IMR-90 (cell line): Measurements from ENCODE around the gene CXCL13. TPM values are rescaled to one million over a fixed set of nuclear protein-coding genes. Genes with fewer than 3 reads are reported as not detected.
"Not testable (repeated sequence)": the region's sequence is repeated elsewhere in the genome, so short reads cannot be mapped to it uniquely, and the experiment has no call there.

Source experiments
- ATAC-seq: fragments of 200-7000 bp; cut with Tn5 transposase; 2 replicates; pipeline ENCODE4 v1.9.1; 2020; ENCODE audit warnings: low read depth, mild to moderate bottlenecking, moderate library complexity
- BruUV-seq: library from RNA; stranded (reverse); fragments of 400-500 nt; replicated peaks from 2 replicates; lab custom pipeline; 2021; lab: Mats Ljungman, UMichigan
- CTCF ChIA-PET: fragments of 300-600 bp; formaldehyde crosslinking; extraction: SDS; loops from one replicate; lab custom pipeline; 2021; ENCODE audit warnings: antibody characterized with exemption; lab: Yijun Ruan, JAX
- POLR2A ChIA-PET: fragments of 300-600 bp; sonication (Branson Sonifier 250); formaldehyde crosslinking; loops from one replicate; lab custom pipeline; 2022; ENCODE audit warnings: antibody characterized with exemption; ENCODE audit not compliant: unreplicated experiment; lab: Charles Lee
- DNase-seq: peaks from one replicate; pipeline ENCODE4 v3.0.0; 2013
- H2AFZ ChIP-seq: replicated peaks from 2 replicates; pipeline ENCODE3; 2013; ENCODE audit warnings: low read length, mild to moderate bottlenecking; ENCODE audit not compliant: poor library complexity
- H2AK5ac ChIP-seq: 2 replicates; pipeline ENCODE4 v1.6.1; 2013; ENCODE audit warnings: low read depth, low read length, inconsistent platforms
- H2AK9ac ChIP-seq: replicated peaks from 2 replicates; pipeline ENCODE3; 2013; ENCODE audit warnings: mild to moderate bottlenecking, low read depth, low read length, moderate library complexity; ENCODE audit not compliant: poor library complexity
- H2BK120ac ChIP-seq: 2 replicates; pipeline ENCODE4 v1.6.1; 2013; ENCODE audit warnings: low read depth, low read length, inconsistent platforms
- H2BK15ac ChIP-seq: 3 replicates; pipeline ENCODE4 v1.6.1; 2013; ENCODE audit warnings: low read depth, low read length, inconsistent platforms
- H2BK20ac ChIP-seq: 2 replicates; pipeline ENCODE4 v1.6.1; 2013; ENCODE audit warnings: low read depth, mild to moderate bottlenecking, inconsistent platforms, low read length, moderate library complexity
- H2BK5ac ChIP-seq: 2 replicates; pipeline ENCODE4 v1.6.1; 2013; ENCODE audit warnings: mild to moderate bottlenecking, low read depth, low read length, inconsistent platforms; ENCODE audit not compliant: poor library complexity, severe bottlenecking
- H3K14ac ChIP-seq: replicated peaks from 2 replicates; pipeline ENCODE4 v1.6.1; 2013; ENCODE audit warnings: low read depth, low read length, inconsistent platforms
- H3K18ac ChIP-seq: 2 replicates; pipeline ENCODE4 v1.6.1; 2013; ENCODE audit warnings: low read depth, low read length, control low read depth
- H3K23ac ChIP-seq: 2 replicates; pipeline ENCODE4 v1.6.1; 2013; ENCODE audit warnings: low read depth, low read length, inconsistent platforms
- H3K27ac ChIP-seq: 2 replicates; pipeline ENCODE4 v1.5.1; 2013; ENCODE audit warnings: mild to moderate bottlenecking, control low read depth, low read length; ENCODE audit not compliant: insufficient read depth
- H3K27me3 ChIP-seq: 2 replicates; pipeline ENCODE4 v1.6.1; 2013; ENCODE audit warnings: low read length; ENCODE audit not compliant: control insufficient read depth, insufficient read depth
- H3K36me3 ChIP-seq: 2 replicates; pipeline ENCODE4 v1.6.1; 2013; ENCODE audit warnings: low read length, mixed read lengths; ENCODE audit not compliant: control insufficient read depth, insufficient read depth
- H3K4ac ChIP-seq: 2 replicates; pipeline ENCODE4 v1.6.1; 2013; ENCODE audit warnings: low read depth, low read length, inconsistent platforms
- H3K4me1 ChIP-seq: 2 replicates; pipeline ENCODE4 v1.6.1; 2013; ENCODE audit warnings: low read length, mixed read lengths; ENCODE audit not compliant: control insufficient read depth, insufficient read depth
- H3K4me2 ChIP-seq: 2 replicates; pipeline ENCODE4 v1.6.1; 2013; ENCODE audit warnings: low read depth, mild to moderate bottlenecking, control low read depth, low read length, moderate library complexity
- H3K4me3 ChIP-seq: 2 replicates; pipeline ENCODE4 v1.5.1; 2013; ENCODE audit warnings: low read depth, mild to moderate bottlenecking, control low read depth, low read length, moderate library complexity; ENCODE audit not compliant: insufficient read depth
- H3K56ac ChIP-seq: 2 replicates; pipeline ENCODE4 v1.6.1; 2013; ENCODE audit warnings: low read length, inconsistent platforms; ENCODE audit not compliant: insufficient read depth; ENCODE audit errors: extremely low read depth
- H3K79me1 ChIP-seq, 2 experiments: 2 replicates each; pipeline ENCODE4 v1.6.1; 2013; ENCODE audit warnings: low read length in 2 of 2, inconsistent platforms in 1 of 2, low read depth in 1 of 2
- H3K9ac ChIP-seq: 2 replicates; pipeline ENCODE4 v1.6.1; 2013; ENCODE audit warnings: low read depth, low read length, control low read depth
- H3K9me1 ChIP-seq: 2 replicates; pipeline ENCODE4 v1.6.1; 2013; ENCODE audit warnings: low read length, inconsistent platforms; ENCODE audit not compliant: insufficient read depth
- H3K9me3 ChIP-seq: 2 replicates; pipeline ENCODE4 v1.6.1; 2013; ENCODE audit warnings: low read length; ENCODE audit not compliant: control insufficient read depth, insufficient read depth
- H4K20me1 ChIP-seq: 2 replicates; pipeline ENCODE4 v1.6.1; 2013; ENCODE audit warnings: low read length, inconsistent platforms; ENCODE audit not compliant: insufficient read depth
- H4K5ac ChIP-seq: 2 replicates; pipeline ENCODE4 v1.6.1; 2013; ENCODE audit warnings: mild to moderate bottlenecking, low read depth, low read length, control low read depth
- H4K8ac ChIP-seq, 2 experiments: 2 replicates each; pipeline ENCODE4 v1.6.1; 2013; ENCODE audit warnings: low read depth in 2 of 2, low read length in 2 of 2, control low read depth in 1 of 2, inconsistent platforms in 1 of 2
- H4K91ac ChIP-seq: 2 replicates; pipeline ENCODE4 v1.6.1; 2013; ENCODE audit warnings: low read depth, low read length, inconsistent platforms; ENCODE audit not compliant: insufficient read depth
- FOS ChIP-seq: fragments of 150-350 bp; IDR thresholded peaks from 2 replicates; pipeline ENCODE4 v1.6.1; 2016; ENCODE audit warnings: low read depth, low read length
- MAFK ChIP-seq: IDR thresholded peaks from 2 replicates; pipeline ENCODE4 v1.6.1; 2012; ENCODE audit warnings: low read depth, low read length, improper control_type of control experiment
- NFE2L2 ChIP-seq: fragments of 150-350 bp; IDR thresholded peaks from 2 replicates; pipeline ENCODE4 v1.6.1; 2016; ENCODE audit warnings: low read depth, mild to moderate bottlenecking, low read length
- RCOR1 ChIP-seq: IDR thresholded peaks from 2 replicates; pipeline ENCODE4 v1.6.1; 2012; ENCODE audit warnings: mild to moderate bottlenecking, low read length, improper control_type of control experiment; ENCODE audit not compliant: insufficient replicate concordance
- RFX5 ChIP-seq: IDR thresholded peaks from 2 replicates; pipeline ENCODE4 v1.8.0; 2012; ENCODE audit warnings: low read depth, mild to moderate bottlenecking, low read length, moderate library complexity
- WGBS, 2 experiments: methylation state at CpG; one replicate each; pipeline versions ENCODE4 v1.1.5 to v1.1.7; 2013; ENCODE audit warnings: missing lambda C conversion rate in 2 of 2; ENCODE audit not compliant: insufficient read length in 1 of 2; ENCODE audit errors: extremely low coverage in 2 of 2; 5-methylcytosine and 5-hydroxymethylcytosine counted together
- dilution Hi-C: fragments of 300-500 bp; cut with HindIII; formaldehyde crosslinking; loops from one replicate; pipeline ENCODE4 v1.14.3; 2018; ENCODE audit warnings: low sequenced_read_pairs; ENCODE audit not compliant: unreplicated experiment
- in situ Hi-C: fragments of 300-500 bp; cut with MboI; formaldehyde crosslinking; loops from 3 replicates; pipeline ENCODE4 v1.14.3; 2019; ENCODE audit warnings: low sequenced_read_pairs, inconsistent platforms, mixed read lengths
- intact Hi-C: fragments of 100-400 bp; cut with micrococcal nuclease; formaldehyde crosslinking; loops from 2 replicates; pipeline ENCODE4 v1.10.0; 2022
- polyA plus RNA-seq, 3 experiments: library from polyadenylated mRNA; depleted of rRNA; stranded (reverse); fragments of >200 nt; gene quantifications; 2 replicates each; pipeline ENCODE4 v1.2.3, GENCODE V29; 2012; ENCODE audit warnings: low replicate concordance in 1 of 3
- total RNA-seq: library from RNA; depleted of rRNA; stranded (reverse); fragments of >200 nt; gene quantifications from 2 replicates; pipeline ENCODE4 v1.2.3, GENCODE V29; 2012

CXCL13 gene
- total and polyA plus RNA-seq, 2 of the 4 experiments (the other 2 are of a cell fraction), result not detected

DNA sequence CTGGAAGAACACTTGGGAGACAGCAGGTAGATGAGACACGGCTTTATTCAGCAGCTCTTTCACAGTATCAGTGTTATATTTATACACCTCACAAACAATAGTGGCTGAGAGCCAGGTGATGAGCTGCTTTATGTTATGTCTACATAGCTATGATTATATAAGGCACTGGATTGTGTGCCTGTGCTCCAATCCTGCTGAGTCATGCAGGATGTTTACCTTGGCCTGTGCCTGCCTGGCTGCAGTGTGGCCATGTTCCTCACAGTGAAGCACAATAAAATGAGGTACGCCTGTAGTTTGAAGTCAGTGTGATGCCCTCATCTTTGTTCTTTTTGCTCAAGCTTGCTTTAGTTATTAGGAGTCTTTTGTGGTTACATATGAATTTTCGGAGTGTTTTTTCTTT is 31.3 kb downstream of the CXCL13 start:
- no peaks in the 10 kb centered on the region for H3K36me3 ChIP-seq
- ChIA-PET CTCF (interaction anchor here (0.5 to 1.2 kb wide), 2 partner anchors 22 to 251 kb away, joined by 3 to 4 read pairs; no protein-coding TSS in a partner anchor), POLR2A (no interaction called here)
- H3K56ac ChIP-seq, result no peak overlapping the region
- H2BK5ac ChIP-seq, result no peak overlapping the region
- H2AK9ac ChIP-seq, result peak overlapping the region; percentile 78
- H3K4me3 ChIP-seq, result no peak overlapping the region
- H3K27me3 ChIP-seq, result peaks cover 2% of the 10 kb centered on the region; the same call in 1 of the 2 replicates
- no peaks in the 10 kb centered on the region for H4K20me1 ChIP-seq
- no peak overlapping the region for H3K9ac ChIP-seq
- no peak overlapping the region for H4K8ac ChIP-seq
- H3K18ac ChIP-seq, result no peak overlapping the region
- no peaks in the 10 kb centered on the region for H3K9me3 ChIP-seq
- TF ChIP-seq RFX5 (no peak), NFE2L2 (peak; percentile 97), FOS (peak; percentile 41; the same call in 1 of the 2 replicates), RCOR1 (no peak), MAFK (peak; percentile 69)
- H3K23ac ChIP-seq, result no peak overlapping the region; the same call in 1 of the 2 replicates
- 0 out of 2 replicates have a peak, but pooled peaks cover 2% of the 10 kb centered on the region for H3K4me1 ChIP-seq
- no peak overlapping the region for H2BK15ac ChIP-seq
- no peak overlapping the region for H2BK20ac ChIP-seq
- H4K5ac ChIP-seq, result no peak overlapping the region
- BruUV-seq, result no TSS peak
- H3K9me1 ChIP-seq, result no peaks in the 10 kb centered on the region
- in situ Hi-C loops (no loop called here), intact Hi-C loops (no loop called here), dilution Hi-C loops (no loop called here)
- H2AFZ ChIP-seq, result peak overlapping the region; percentile 2
- DNase-seq (peak; percentile 79), ATAC-seq (peak; percentile 75)
- H3K14ac ChIP-seq, result no peak overlapping the region
- no peaks in the 10 kb centered on the region for H3K79me1 ChIP-seq
- WGBS, 2 experiments, result no CpG with 5 or more reads among the region's 3 CpGs
- H2BK120ac ChIP-seq, result no peak overlapping the region
- H2AK5ac ChIP-seq, result no peak overlapping the region
- peak overlapping the region; percentile 64 for H3K4ac ChIP-seq
- no peak overlapping the region for H3K27ac ChIP-seq
- H3K4me2 ChIP-seq, result no peak overlapping the region
- H4K91ac ChIP-seq, result no peak overlapping the region

DNA sequence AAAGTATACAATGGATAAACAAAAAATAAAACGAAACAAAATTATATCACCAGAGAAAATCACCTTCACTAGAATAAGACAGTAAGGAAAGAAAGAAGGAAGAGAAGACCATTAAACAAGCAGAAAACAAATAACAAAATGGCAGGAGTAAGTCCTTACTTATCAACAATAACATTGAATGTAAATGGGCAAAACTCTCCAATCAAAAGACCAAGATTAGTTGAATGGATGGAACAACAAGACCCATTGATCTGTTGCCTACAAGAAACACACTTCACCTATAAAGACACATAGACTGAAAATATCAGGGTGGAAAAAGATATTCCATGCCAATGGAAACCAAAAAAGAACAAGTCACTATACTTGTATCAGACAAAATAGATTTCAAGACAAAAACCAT is 38.4 kb downstream of the CXCL13 start:
- H3K27ac ChIP-seq, H3K9me3 ChIP-seq, intact Hi-C loops, H3K14ac ChIP-seq, H3K18ac ChIP-seq, H2BK20ac ChIP-seq, H2BK15ac ChIP-seq, H4K20me1 ChIP-seq, BruUV-seq, H3K4ac ChIP-seq, H3K79me1 ChIP-seq, H3K23ac ChIP-seq, H3K36me3 ChIP-seq, DNase-seq, H3K9ac ChIP-seq, dilution Hi-C loops, H2BK5ac ChIP-seq, H2AK9ac ChIP-seq, ATAC-seq, H2AK5ac ChIP-seq, H3K56ac ChIP-seq, in situ Hi-C loops, H4K91ac ChIP-seq, H3K27me3 ChIP-seq, POLR2A ChIA-PET, H4K8ac ChIP-seq, H3K9me1 ChIP-seq, H4K5ac ChIP-seq, H3K4me1 ChIP-seq, H3K4me3 ChIP-seq, H2BK120ac ChIP-seq, H3K4me2 ChIP-seq, H2AFZ ChIP-seq: not testable (repeated sequence)
- CTCF ChIA-PET, result interaction anchor here (1.0 kb wide), 1 partner anchor 29 kb away, joined by 3 read pairs; no protein-coding TSS in a partner anchor
- WGBS, 2 experiments, result no CpG with 5 or more reads among the region's 1 CpG
